Loucy (cell line): ENCODE data around the gene B3GALT5.
"Not testable (repeated sequence)": the region's sequence is repeated elsewhere in the genome, so short reads cannot be mapped to it uniquely, and the experiment has no call there.

ENCODE experiments used
- H2AFZ ChIP-seq: fragments of 200-600 bp; sonication (generic); 2 replicates; pipeline ENCODE4 v1.6.0; 2016; ENCODE audit warnings: antibody characterized with exemption, mild to moderate bottlenecking, low read length, moderate library complexity
- H3F3A ChIP-seq: fragments of 200-600 bp; 2 replicates; pipeline ENCODE4 v1.6.0; 2016; ENCODE audit warnings: antibody characterized with exemption, low read depth, mild to moderate bottlenecking
- H3K27me3 ChIP-seq: fragments of 200-600 bp; sonication (generic); 2 replicates; pipeline ENCODE4 v1.6.1; 2014; ENCODE audit warnings: low read length, mild to moderate bottlenecking; ENCODE audit not compliant: insufficient read depth, poor library complexity, severe bottlenecking
- H3K36me3 ChIP-seq: fragments of 200-600 bp; sonication (generic); 2 replicates; pipeline ENCODE4 v1.6.1; 2016; ENCODE audit warnings: low read length; ENCODE audit not compliant: insufficient read depth
- H3K4me1 ChIP-seq: fragments of 200-600 bp; sonication (generic); 2 replicates; pipeline ENCODE4 v1.5.1; 2014; ENCODE audit warnings: low read length, mild to moderate bottlenecking; ENCODE audit not compliant: insufficient read depth, poor library complexity, severe bottlenecking
- H3K4me2 ChIP-seq: fragments of 200-600 bp; sonication (generic); 2 replicates; pipeline ENCODE4 v1.6.0; 2014; ENCODE audit warnings: antibody characterized with exemption, low read length, low read depth, mild to moderate bottlenecking; ENCODE audit not compliant: poor library complexity, severe bottlenecking
- H3K4me3 ChIP-seq: fragments of 200-600 bp; sonication (generic); 2 replicates; pipeline ENCODE4 v1.5.1; 2014; ENCODE audit warnings: low read length, mild to moderate bottlenecking, mixed read lengths; ENCODE audit not compliant: poor library complexity, severe bottlenecking
- H3K79me2 ChIP-seq: fragments of 200-600 bp; sonication (generic); 2 replicates; pipeline ENCODE4 v1.6.1; 2014; ENCODE audit warnings: low read length; ENCODE audit not compliant: insufficient read depth
- H3K9ac ChIP-seq: fragments of 200-600 bp; sonication (generic); 2 replicates; pipeline ENCODE4 v1.6.0; 2014; ENCODE audit warnings: mild to moderate bottlenecking, low read depth, low read length, moderate library complexity; ENCODE audit not compliant: poor library complexity, severe bottlenecking
- H3K9me2 ChIP-seq: fragments of 200-600 bp; sonication (generic); replicated peaks from 2 replicates; pipeline ENCODE4 v1.6.1; 2016; ENCODE audit warnings: low read depth, low read length, mixed read lengths
- H3K9me3 ChIP-seq: fragments of 200-600 bp; sonication (generic); 2 replicates; pipeline ENCODE4 v1.6.1; 2014; ENCODE audit warnings: mild to moderate bottlenecking, antibody characterized with exemption, low read length, low read depth; ENCODE audit not compliant: insufficient read depth
- H4K20me1 ChIP-seq: fragments of 200-600 bp; sonication (generic); 2 replicates; pipeline ENCODE4 v1.6.0; 2014; ENCODE audit warnings: antibody characterized with exemption, low read length, mild to moderate bottlenecking; ENCODE audit not compliant: insufficient read depth, poor library complexity, severe bottlenecking
- EZH2phosphoT487 ChIP-seq: fragments of 200-600 bp; IDR thresholded peaks from 2 replicates; pipeline ENCODE4 v1.6.1; 2018; ENCODE audit warnings: antibody characterized with exemption, mild to moderate bottlenecking, moderate library complexity, borderline replicate concordance
- TF ChIP-seq, protein P1 (sequence below): fragments of 200-600 bp; sonication (generic); conservative IDR thresholded peaks from 2 replicates; pipeline ENCODE4 v1.5.1; 2014; ENCODE audit warnings: mild to moderate bottlenecking, antibody characterized with exemption, low read length

Gene B3GALT5

DNA sequence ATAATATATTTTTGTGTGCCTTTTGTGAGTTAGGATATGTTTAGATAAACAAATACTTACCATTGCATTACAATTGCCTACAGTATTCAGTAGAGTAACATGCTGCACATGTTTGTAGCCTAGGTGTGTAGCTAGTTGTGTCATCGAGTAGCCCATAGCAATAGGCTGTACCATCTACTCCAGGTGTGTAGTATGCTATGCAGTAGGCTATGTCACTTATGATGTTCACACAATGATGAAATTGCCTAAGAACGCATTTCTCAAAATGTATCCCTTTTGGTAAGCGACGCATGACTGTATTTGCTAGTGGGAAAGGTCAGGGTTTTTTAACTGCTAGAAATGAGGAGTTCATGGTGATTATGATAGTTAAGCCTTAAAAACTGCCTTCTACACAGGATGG is 30.0 kb upstream of the B3GALT5 start:
- no peaks in the 10 kb centered on the region for H3K9me2 ChIP-seq
- no peaks in the 10 kb centered on the region for H3K79me2 ChIP-seq
- no peak overlapping the region for H2AFZ ChIP-seq
- H3K9me3 ChIP-seq: no peaks in the 10 kb centered on the region; the same call in 1 of the 2 replicates
- no peaks in the 10 kb centered on the region for H4K20me1 ChIP-seq
- H3K4me3 ChIP-seq: no peak overlapping the region
- no peaks in the 10 kb centered on the region for H3K4me1 ChIP-seq
- H3K36me3 ChIP-seq: no peaks in the 10 kb centered on the region
- no peak overlapping the region for H3K9ac ChIP-seq
- H3F3A ChIP-seq: no peaks in the 10 kb centered on the region
- no peak overlapping the region for H3K4me2 ChIP-seq
- H3K27me3 ChIP-seq: no peaks in the 10 kb centered on the region
- TF ChIP-seq, protein P1, sequence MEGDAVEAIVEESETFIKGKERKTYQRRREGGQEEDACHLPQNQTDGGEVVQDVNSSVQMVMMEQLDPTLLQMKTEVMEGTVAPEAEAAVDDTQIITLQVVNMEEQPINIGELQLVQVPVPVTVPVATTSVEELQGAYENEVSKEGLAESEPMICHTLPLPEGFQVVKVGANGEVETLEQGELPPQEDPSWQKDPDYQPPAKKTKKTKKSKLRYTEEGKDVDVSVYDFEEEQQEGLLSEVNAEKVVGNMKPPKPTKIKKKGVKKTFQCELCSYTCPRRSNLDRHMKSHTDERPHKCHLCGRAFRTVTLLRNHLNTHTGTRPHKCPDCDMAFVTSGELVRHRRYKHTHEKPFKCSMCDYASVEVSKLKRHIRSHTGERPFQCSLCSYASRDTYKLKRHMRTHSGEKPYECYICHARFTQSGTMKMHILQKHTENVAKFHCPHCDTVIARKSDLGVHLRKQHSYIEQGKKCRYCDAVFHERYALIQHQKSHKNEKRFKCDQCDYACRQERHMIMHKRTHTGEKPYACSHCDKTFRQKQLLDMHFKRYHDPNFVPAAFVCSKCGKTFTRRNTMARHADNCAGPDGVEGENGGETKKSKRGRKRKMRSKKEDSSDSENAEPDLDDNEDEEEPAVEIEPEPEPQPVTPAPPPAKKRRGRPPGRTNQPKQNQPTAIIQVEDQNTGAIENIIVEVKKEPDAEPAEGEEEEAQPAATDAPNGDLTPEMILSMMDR: no peak
- TF ChIP-seq EZH2phosphoT487: no peak

DNA sequence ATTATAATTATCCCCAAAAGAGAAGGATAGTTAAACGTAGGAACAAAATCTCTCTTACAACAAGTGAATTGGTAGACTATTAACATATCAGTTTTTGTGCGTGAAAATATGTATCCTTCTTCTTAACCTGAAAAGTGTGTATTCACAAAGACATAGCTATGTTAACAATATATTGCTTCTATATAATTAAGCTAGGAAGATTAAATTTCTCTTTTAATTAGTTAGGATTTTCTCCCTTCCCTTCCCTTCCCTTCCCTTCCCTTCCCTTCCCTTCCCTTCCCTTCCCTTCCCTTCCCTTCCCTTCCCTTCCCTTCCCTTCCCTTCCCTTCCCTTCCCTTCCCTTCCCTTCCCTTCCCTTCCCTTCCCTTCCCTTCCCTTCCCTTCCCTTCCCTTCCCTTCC is 29.2 kb upstream of the B3GALT5 start:
- not testable (repeated sequence) for H2AFZ ChIP-seq, H4K20me1 ChIP-seq, H3K27me3 ChIP-seq, H3K4me3 ChIP-seq, H3K9me2 ChIP-seq, H3K36me3 ChIP-seq, H3K4me1 ChIP-seq, H3K9ac ChIP-seq, H3K9me3 ChIP-seq, H3K79me2 ChIP-seq, H3F3A ChIP-seq, H3K4me2 ChIP-seq

DNA sequence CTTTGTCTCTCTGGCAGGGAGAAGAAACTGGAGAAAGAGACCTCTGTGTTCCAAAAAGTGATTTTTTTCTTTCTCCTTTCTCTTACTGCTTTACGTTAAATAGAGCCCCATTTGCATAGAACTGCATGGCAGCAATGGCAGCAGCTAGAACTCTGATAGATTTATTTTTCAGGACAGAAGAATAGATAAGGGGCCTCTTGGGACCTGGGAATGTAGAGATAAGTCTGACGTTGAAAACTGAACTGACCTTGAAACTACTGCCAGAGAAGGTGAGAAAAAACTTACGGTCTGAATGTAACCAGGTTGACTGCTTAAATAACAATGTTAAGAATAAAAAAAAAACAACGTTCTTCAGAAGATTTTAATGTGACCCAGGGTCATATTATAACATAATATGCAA is 25.4 kb upstream of the B3GALT5 start:
- H3K9me2 ChIP-seq: no peaks in the 10 kb centered on the region
- H3K9me3 ChIP-seq: no peaks in the 10 kb centered on the region
- H3K79me2 ChIP-seq: no peaks in the 10 kb centered on the region
- H3K9ac ChIP-seq: no peak overlapping the region
- H3K36me3 ChIP-seq: no peaks in the 10 kb centered on the region
- no peak overlapping the region for H2AFZ ChIP-seq
- no peaks in the 10 kb centered on the region for H3K4me1 ChIP-seq
- no peaks in the 10 kb centered on the region for H3K27me3 ChIP-seq
- H4K20me1 ChIP-seq: no peaks in the 10 kb centered on the region
- no peaks in the 10 kb centered on the region for H3F3A ChIP-seq
- no peak overlapping the region for H3K4me2 ChIP-seq
- TF ChIP-seq, protein P1: no peak
- TF ChIP-seq EZH2phosphoT487: no peak
- H3K4me3 ChIP-seq: no peak overlapping the region

DNA sequence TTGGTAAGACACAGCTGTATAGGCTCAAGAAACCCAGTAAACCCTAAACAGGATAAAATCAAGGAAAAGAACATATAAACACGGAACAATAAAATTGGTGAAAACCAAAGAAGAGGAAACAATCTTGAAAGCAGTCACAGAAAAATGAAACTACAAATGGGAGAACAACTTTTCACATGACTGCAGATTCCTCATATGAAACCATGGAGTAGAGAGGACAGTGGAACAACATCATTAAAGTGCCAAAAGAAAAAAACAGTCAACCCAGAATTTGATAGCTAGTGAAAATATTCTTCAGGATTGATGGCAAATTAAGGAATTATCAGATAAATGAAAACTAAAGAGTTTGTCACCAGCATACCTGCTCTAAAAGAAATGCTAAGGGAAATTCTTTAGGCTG is 23.9 kb upstream of the B3GALT5 start:
- H3K27me3 ChIP-seq: no peaks in the 10 kb centered on the region
- no peaks in the 10 kb centered on the region for H4K20me1 ChIP-seq
- H3K9ac ChIP-seq: no peak overlapping the region
- no peaks in the 10 kb centered on the region for H3K4me1 ChIP-seq
- H2AFZ ChIP-seq: no peak overlapping the region
- no peaks in the 10 kb centered on the region for H3K9me2 ChIP-seq
- H3K4me2 ChIP-seq: no peak overlapping the region
- H3F3A ChIP-seq: no peaks in the 10 kb centered on the region
- TF ChIP-seq EZH2phosphoT487: no peak
- TF ChIP-seq, protein P1: no peak
- H3K36me3 ChIP-seq: no peaks in the 10 kb centered on the region
- no peaks in the 10 kb centered on the region for H3K9me3 ChIP-seq
- no peaks in the 10 kb centered on the region for H3K79me2 ChIP-seq
- H3K4me3 ChIP-seq: no peak overlapping the region
